IMR-90 (cell line): ENCODE data around the gene SLC35D3. TPM values are rescaled to one million over a fixed set of nuclear protein-coding genes. Genes with fewer than 3 reads are reported as not detected.

Source experiments
- ATAC-seq: fragments of 200-7000 bp; cut with Tn5 transposase; 2 replicates; pipeline ENCODE4 v1.9.1; 2020; ENCODE audit warnings: low read depth, mild to moderate bottlenecking, moderate library complexity
- BruUV-seq: library from RNA; stranded (reverse); fragments of 400-500 nt; replicated peaks from 2 replicates; lab custom pipeline; 2021; lab: Mats Ljungman, UMichigan
- CTCF ChIA-PET: fragments of 300-600 bp; formaldehyde crosslinking; extraction: SDS; loops from one replicate; lab custom pipeline; 2021; ENCODE audit warnings: antibody characterized with exemption; lab: Yijun Ruan, JAX
- POLR2A ChIA-PET: fragments of 300-600 bp; sonication (Branson Sonifier 250); formaldehyde crosslinking; loops from one replicate; lab custom pipeline; 2022; ENCODE audit warnings: antibody characterized with exemption; ENCODE audit not compliant: unreplicated experiment; lab: Charles Lee
- DNase-seq: peaks from one replicate; pipeline ENCODE4 v3.0.0; 2013
- H2AFZ ChIP-seq: replicated peaks from 2 replicates; pipeline ENCODE3; 2013; ENCODE audit warnings: low read length, mild to moderate bottlenecking; ENCODE audit not compliant: poor library complexity
- H2AK5ac ChIP-seq: 2 replicates; pipeline ENCODE4 v1.6.1; 2013; ENCODE audit warnings: low read depth, low read length, inconsistent platforms
- H2AK9ac ChIP-seq: replicated peaks from 2 replicates; pipeline ENCODE3; 2013; ENCODE audit warnings: mild to moderate bottlenecking, low read depth, low read length, moderate library complexity; ENCODE audit not compliant: poor library complexity
- H2BK120ac ChIP-seq: 2 replicates; pipeline ENCODE4 v1.6.1; 2013; ENCODE audit warnings: low read depth, low read length, inconsistent platforms
- H2BK15ac ChIP-seq: 3 replicates; pipeline ENCODE4 v1.6.1; 2013; ENCODE audit warnings: low read depth, low read length, inconsistent platforms
- H2BK20ac ChIP-seq: 2 replicates; pipeline ENCODE4 v1.6.1; 2013; ENCODE audit warnings: low read depth, mild to moderate bottlenecking, inconsistent platforms, low read length, moderate library complexity
- H2BK5ac ChIP-seq: 2 replicates; pipeline ENCODE4 v1.6.1; 2013; ENCODE audit warnings: mild to moderate bottlenecking, low read depth, low read length, inconsistent platforms; ENCODE audit not compliant: poor library complexity, severe bottlenecking
- H3K14ac ChIP-seq: replicated peaks from 2 replicates; pipeline ENCODE4 v1.6.1; 2013; ENCODE audit warnings: low read depth, low read length, inconsistent platforms
- H3K18ac ChIP-seq: 2 replicates; pipeline ENCODE4 v1.6.1; 2013; ENCODE audit warnings: low read depth, low read length, control low read depth
- H3K23ac ChIP-seq: 2 replicates; pipeline ENCODE4 v1.6.1; 2013; ENCODE audit warnings: low read depth, low read length, inconsistent platforms
- H3K27ac ChIP-seq: 2 replicates; pipeline ENCODE4 v1.5.1; 2013; ENCODE audit warnings: mild to moderate bottlenecking, control low read depth, low read length; ENCODE audit not compliant: insufficient read depth
- H3K27me3 ChIP-seq: 2 replicates; pipeline ENCODE4 v1.6.1; 2013; ENCODE audit warnings: low read length; ENCODE audit not compliant: control insufficient read depth, insufficient read depth
- H3K36me3 ChIP-seq: 2 replicates; pipeline ENCODE4 v1.6.1; 2013; ENCODE audit warnings: low read length, mixed read lengths; ENCODE audit not compliant: control insufficient read depth, insufficient read depth
- H3K4ac ChIP-seq: 2 replicates; pipeline ENCODE4 v1.6.1; 2013; ENCODE audit warnings: low read depth, low read length, inconsistent platforms
- H3K4me1 ChIP-seq: 2 replicates; pipeline ENCODE4 v1.6.1; 2013; ENCODE audit warnings: low read length, mixed read lengths; ENCODE audit not compliant: control insufficient read depth, insufficient read depth
- H3K4me2 ChIP-seq: 2 replicates; pipeline ENCODE4 v1.6.1; 2013; ENCODE audit warnings: low read depth, mild to moderate bottlenecking, control low read depth, low read length, moderate library complexity
- H3K4me3 ChIP-seq: 2 replicates; pipeline ENCODE4 v1.5.1; 2013; ENCODE audit warnings: low read depth, mild to moderate bottlenecking, control low read depth, low read length, moderate library complexity; ENCODE audit not compliant: insufficient read depth
- H3K56ac ChIP-seq: 2 replicates; pipeline ENCODE4 v1.6.1; 2013; ENCODE audit warnings: low read length, inconsistent platforms; ENCODE audit not compliant: insufficient read depth; ENCODE audit errors: extremely low read depth
- H3K79me1 ChIP-seq, 2 experiments: 2 replicates each; pipeline ENCODE4 v1.6.1; 2013; ENCODE audit warnings: low read length in 2 of 2, inconsistent platforms in 1 of 2, low read depth in 1 of 2
- H3K9ac ChIP-seq: 2 replicates; pipeline ENCODE4 v1.6.1; 2013; ENCODE audit warnings: low read depth, low read length, control low read depth
- H3K9me1 ChIP-seq: 2 replicates; pipeline ENCODE4 v1.6.1; 2013; ENCODE audit warnings: low read length, inconsistent platforms; ENCODE audit not compliant: insufficient read depth
- H3K9me3 ChIP-seq: 2 replicates; pipeline ENCODE4 v1.6.1; 2013; ENCODE audit warnings: low read length; ENCODE audit not compliant: control insufficient read depth, insufficient read depth
- H4K20me1 ChIP-seq: 2 replicates; pipeline ENCODE4 v1.6.1; 2013; ENCODE audit warnings: low read length, inconsistent platforms; ENCODE audit not compliant: insufficient read depth
- H4K5ac ChIP-seq: 2 replicates; pipeline ENCODE4 v1.6.1; 2013; ENCODE audit warnings: mild to moderate bottlenecking, low read depth, low read length, control low read depth
- H4K8ac ChIP-seq, 2 experiments: 2 replicates each; pipeline ENCODE4 v1.6.1; 2013; ENCODE audit warnings: low read depth in 2 of 2, low read length in 2 of 2, control low read depth in 1 of 2, inconsistent platforms in 1 of 2
- H4K91ac ChIP-seq: 2 replicates; pipeline ENCODE4 v1.6.1; 2013; ENCODE audit warnings: low read depth, low read length, inconsistent platforms; ENCODE audit not compliant: insufficient read depth
- BHLHE40 ChIP-seq: fragments of 150-350 bp; IDR thresholded peaks from 2 replicates; pipeline ENCODE4 v1.6.1; 2016; ENCODE audit warnings: mild to moderate bottlenecking, low read depth, low read length
- CEBPB ChIP-seq: IDR thresholded peaks from 2 replicates; pipeline ENCODE4 v1.6.1; 2012; ENCODE audit warnings: low read depth, low read length, improper control_type of control experiment
- CHD1 ChIP-seq: IDR thresholded peaks from 2 replicates; pipeline ENCODE4 v1.6.1; 2012; ENCODE audit warnings: low read depth, low read length, improper control_type of control experiment
- MAZ ChIP-seq: IDR thresholded peaks from 2 replicates; pipeline ENCODE4 v1.6.1; 2012; ENCODE audit warnings: low read depth, mild to moderate bottlenecking, low read length, improper control_type of control experiment, moderate library complexity, borderline replicate concordance
- MXI1 ChIP-seq: IDR thresholded peaks from 2 replicates; pipeline ENCODE4 v1.6.1; 2012; ENCODE audit warnings: low read depth, mild to moderate bottlenecking, low read length, moderate library complexity, borderline replicate concordance
- NFE2L2 ChIP-seq: fragments of 150-350 bp; IDR thresholded peaks from 2 replicates; pipeline ENCODE4 v1.6.1; 2016; ENCODE audit warnings: low read depth, mild to moderate bottlenecking, low read length
- POLR2A ChIP-seq: IDR thresholded peaks from 2 replicates; pipeline ENCODE4 v1.6.1; 2012; ENCODE audit warnings: mild to moderate bottlenecking, low read depth, low read length
- RAD21 ChIP-seq: IDR thresholded peaks from 2 replicates; pipeline ENCODE4 v1.6.1; 2012; ENCODE audit warnings: low read length, improper control_type of control experiment
- RFX5 ChIP-seq: IDR thresholded peaks from 2 replicates; pipeline ENCODE4 v1.8.0; 2012; ENCODE audit warnings: low read depth, mild to moderate bottlenecking, low read length, moderate library complexity
- SMC3 ChIP-seq: fragments of 150-350 bp; IDR thresholded peaks from 2 replicates; pipeline ENCODE4 v1.6.1; 2016; ENCODE audit warnings: low read depth, mild to moderate bottlenecking, antibody characterized with exemption, low read length, moderate library complexity
- WGBS, 2 experiments: methylation state at CpG; one replicate each; pipeline versions ENCODE4 v1.1.5 to v1.1.7; 2013; ENCODE audit warnings: missing lambda C conversion rate in 2 of 2; ENCODE audit not compliant: insufficient read length in 1 of 2; ENCODE audit errors: extremely low coverage in 2 of 2; 5-methylcytosine and 5-hydroxymethylcytosine counted together
- dilution Hi-C: fragments of 300-500 bp; cut with HindIII; formaldehyde crosslinking; loops from one replicate; pipeline ENCODE4 v1.14.3; 2018; ENCODE audit warnings: low sequenced_read_pairs; ENCODE audit not compliant: unreplicated experiment
- in situ Hi-C: fragments of 300-500 bp; cut with MboI; formaldehyde crosslinking; loops from 3 replicates; pipeline ENCODE4 v1.14.3; 2019; ENCODE audit warnings: low sequenced_read_pairs, inconsistent platforms, mixed read lengths
- intact Hi-C: fragments of 100-400 bp; cut with micrococcal nuclease; formaldehyde crosslinking; loops from 2 replicates; pipeline ENCODE4 v1.10.0; 2022
- polyA plus RNA-seq, 3 experiments: library from polyadenylated mRNA; depleted of rRNA; stranded (reverse); fragments of >200 nt; gene quantifications; 2 replicates each; pipeline ENCODE4 v1.2.3, GENCODE V29; 2012; ENCODE audit warnings: low replicate concordance in 1 of 3
- total RNA-seq: library from RNA; depleted of rRNA; stranded (reverse); fragments of >200 nt; gene quantifications from 2 replicates; pipeline ENCODE4 v1.2.3, GENCODE V29; 2012
- TF ChIP-seq, protein P1 (sequence below): fragments of 150-350 bp; IDR thresholded peaks from 2 replicates; pipeline ENCODE4 v1.6.1; 2017; ENCODE audit warnings: mild to moderate bottlenecking, antibody characterized with exemption, low read length, low read depth
- TF ChIP-seq, protein P2 (sequence below): fragments of 150-350 bp; IDR thresholded peaks from 2 replicates; pipeline ENCODE4 v1.6.1; 2016; ENCODE audit warnings: low read depth, mild to moderate bottlenecking, low read length, moderate library complexity, borderline replicate concordance
- TF ChIP-seq, protein P3 (sequence below): conservative IDR thresholded peaks from 2 replicates; pipeline ENCODE4 v1.5.1; 2012; ENCODE audit warnings: mild to moderate bottlenecking, low read depth, low read length, improper control_type of control experiment

The SLC35D3 gene
- total and polyA plus RNA-seq, 2 of the 4 experiments (the other 2 are of a cell fraction): not detected

DNA sequence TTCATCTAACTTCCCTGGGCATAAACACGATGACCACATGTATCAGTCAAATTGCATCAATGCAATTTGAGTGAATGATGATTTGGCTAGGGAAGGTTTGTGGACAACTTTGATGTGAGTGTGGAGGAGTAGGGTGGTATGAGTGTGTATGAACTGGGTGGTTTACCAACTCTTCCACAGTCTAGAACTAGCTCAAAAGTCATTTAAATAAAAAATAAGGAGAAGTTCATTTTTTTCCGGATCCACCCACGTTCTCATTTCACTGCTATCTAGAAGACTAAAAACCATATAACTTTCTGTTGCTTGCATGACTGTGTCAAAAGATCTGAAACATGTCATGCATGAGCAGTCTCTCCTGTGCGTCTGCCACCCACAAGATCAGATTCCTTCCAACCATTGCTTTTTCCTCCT lies 23.6 kb downstream of the SLC35D3 start:
- TF ChIP-seq, protein P1, sequence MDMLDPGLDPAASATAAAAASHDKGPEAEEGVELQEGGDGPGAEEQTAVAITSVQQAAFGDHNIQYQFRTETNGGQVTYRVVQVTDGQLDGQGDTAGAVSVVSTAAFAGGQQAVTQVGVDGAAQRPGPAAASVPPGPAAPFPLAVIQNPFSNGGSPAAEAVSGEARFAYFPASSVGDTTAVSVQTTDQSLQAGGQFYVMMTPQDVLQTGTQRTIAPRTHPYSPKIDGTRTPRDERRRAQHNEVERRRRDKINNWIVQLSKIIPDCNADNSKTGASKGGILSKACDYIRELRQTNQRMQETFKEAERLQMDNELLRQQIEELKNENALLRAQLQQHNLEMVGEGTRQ: no peak
- TF ChIP-seq RAD21 (no peak), BHLHE40 (no peak), POLR2A (no peak), NFE2L2 (no peak), SMC3 (no peak), RFX5 (no peak), CHD1 (no peak), MAZ (no peak), CEBPB (no peak), MXI1 (no peak)
- TF ChIP-seq, protein P2, sequence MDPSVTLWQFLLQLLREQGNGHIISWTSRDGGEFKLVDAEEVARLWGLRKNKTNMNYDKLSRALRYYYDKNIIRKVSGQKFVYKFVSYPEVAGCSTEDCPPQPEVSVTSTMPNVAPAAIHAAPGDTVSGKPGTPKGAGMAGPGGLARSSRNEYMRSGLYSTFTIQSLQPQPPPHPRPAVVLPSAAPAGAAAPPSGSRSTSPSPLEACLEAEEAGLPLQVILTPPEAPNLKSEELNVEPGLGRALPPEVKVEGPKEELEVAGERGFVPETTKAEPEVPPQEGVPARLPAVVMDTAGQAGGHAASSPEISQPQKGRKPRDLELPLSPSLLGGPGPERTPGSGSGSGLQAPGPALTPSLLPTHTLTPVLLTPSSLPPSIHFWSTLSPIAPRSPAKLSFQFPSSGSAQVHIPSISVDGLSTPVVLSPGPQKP: no peak
- TF ChIP-seq, protein P3, sequence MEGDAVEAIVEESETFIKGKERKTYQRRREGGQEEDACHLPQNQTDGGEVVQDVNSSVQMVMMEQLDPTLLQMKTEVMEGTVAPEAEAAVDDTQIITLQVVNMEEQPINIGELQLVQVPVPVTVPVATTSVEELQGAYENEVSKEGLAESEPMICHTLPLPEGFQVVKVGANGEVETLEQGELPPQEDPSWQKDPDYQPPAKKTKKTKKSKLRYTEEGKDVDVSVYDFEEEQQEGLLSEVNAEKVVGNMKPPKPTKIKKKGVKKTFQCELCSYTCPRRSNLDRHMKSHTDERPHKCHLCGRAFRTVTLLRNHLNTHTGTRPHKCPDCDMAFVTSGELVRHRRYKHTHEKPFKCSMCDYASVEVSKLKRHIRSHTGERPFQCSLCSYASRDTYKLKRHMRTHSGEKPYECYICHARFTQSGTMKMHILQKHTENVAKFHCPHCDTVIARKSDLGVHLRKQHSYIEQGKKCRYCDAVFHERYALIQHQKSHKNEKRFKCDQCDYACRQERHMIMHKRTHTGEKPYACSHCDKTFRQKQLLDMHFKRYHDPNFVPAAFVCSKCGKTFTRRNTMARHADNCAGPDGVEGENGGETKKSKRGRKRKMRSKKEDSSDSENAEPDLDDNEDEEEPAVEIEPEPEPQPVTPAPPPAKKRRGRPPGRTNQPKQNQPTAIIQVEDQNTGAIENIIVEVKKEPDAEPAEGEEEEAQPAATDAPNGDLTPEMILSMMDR: no peak
- Histone ChIP-seq H3K9me3 (no peaks in the 10 kb centered on the region), H2BK5ac (no peak overlapping the region), H3K27me3 (peaks cover 13% of the 10 kb centered on the region; the same call in 1 of the 2 replicates), H3K79me1 (no peaks in the 10 kb centered on the region), H4K91ac (no peak overlapping the region), H3K23ac (no peak overlapping the region), H4K5ac (no peak overlapping the region), H2BK120ac (no peak overlapping the region), H3K9me1 (no peaks in the 10 kb centered on the region), H3K4me1 (no peaks in the 10 kb centered on the region), H3K18ac (no peak overlapping the region), H2BK15ac (no peak overlapping the region), H2BK20ac (no peak overlapping the region), H3K9ac (no peak overlapping the region), H2AK9ac (no peak overlapping the region), H3K56ac (no peak overlapping the region), H2AK5ac (no peak overlapping the region), H3K4me3 (no peak overlapping the region), H3K4me2 (no peak overlapping the region), H2AFZ (no peak overlapping the region), H3K36me3 (no peaks in the 10 kb centered on the region), H4K20me1 (no peaks in the 10 kb centered on the region), H3K14ac (no peak overlapping the region), H3K27ac (no peak overlapping the region), H4K8ac (no peak overlapping the region), H3K4ac (no peak overlapping the region)
- dilution Hi-C loops (no loop called here), intact Hi-C loops (no loop called here), in situ Hi-C loops (no loop called here)
- ATAC-seq (no peak), DNase-seq (no peak)
- no TSS peak for BruUV-seq
- ChIA-PET POLR2A (no interaction called here), CTCF (no interaction called here)
- WGBS, 2 experiments: no CpG with 5 or more reads among the region's 4 CpGs
